Stimulated activated CD4-positive, alpha-beta T cell treated with anti-CD3 and anti-CD28 coated beads, Interleukin-1b, Interleukin-23, amount 100 ng/mL, for 4 hours (primary cell): ENCODE data around the gene CT45A3.
"Not testable (repeated sequence)": the region's sequence is repeated elsewhere in the genome, so short reads cannot be mapped to it uniquely, and the experiment has no call there.

Experiments used
- DNase-seq, 2 donors: peaks; one replicate each; pipeline ENCODE4 v3.0.0-alpha.2; 2020; ENCODE audit warnings: low read depth in 2 of 2

CT45A3 gene

GRCh38 chrX:135768091-135768490, at the start of gene CT45A3:
Gene CT45A3, minus strand, starts transcription at chrX:135768191. Its CDS starts 3,747 bp downstream, at chrX:135764444.
- DNase-seq = not testable (repeated sequence)

- DNase-seq = not testable (repeated sequence)
Measured at GRCh38 chrX:135802687-135803086, 34.7 kb upstream of the CT45A3 start, which contains the start of gene CT45A6. Gene CT45A6, minus strand, starts transcription at chrX:135802787. Its CDS starts 3,794 bp downstream, at chrX:135798993.

GRCh38 chrX:135785403-135785802, 17.4 kb upstream of the CT45A3 start, which contains the start of gene CT45A5:
Gene CT45A5, minus strand, starts transcription at chrX:135785503. Its CDS starts 3,774 bp downstream, at chrX:135781729.
- not testable (repeated sequence) for DNase-seq

GRCh38 chrX:135744739-135745138, 23.3 kb downstream of the CT45A3 start:
- not testable (repeated sequence) for DNase-seq

- DNase-seq = no peak
Measured at GRCh38 chrX:135741192-135741715, 26.7 kb downstream of the CT45A3 start.

GRCh38 chrX:135740681-135741149, 27.3 kb downstream of the CT45A3 start:
- peak; percentile 23 to 45 for DNase-seq

GRCh38 chrX:135737366-135738071, 30.5 kb downstream of the CT45A3 start:
- no peak for DNase-seq

GRCh38 chrX:135734666-135735065, 33.3 kb downstream of the CT45A3 start:
- not testable (repeated sequence) for DNase-seq

GRCh38 chrX:135713795-135714194, 54.2 kb downstream of the CT45A3 start:
- DNase-seq = no peak

GRCh38 chrX:135713183-135713689, 54.8 kb downstream of the CT45A3 start, which contains the start of gene CT45A1:
Gene CT45A1, plus strand, starts transcription at chrX:135713639. Its CDS starts 5,302 bp downstream, at chrX:135718941.
- DNase-seq = not testable (repeated sequence)
